MM.1S (cell line): Measurements from ENCODE around the gene NUP98.

Source experiments
- CTCF ChIP-seq: fragments of 300-600 bp; sonication (generic); IDR thresholded peaks from 2 replicates; pipeline ENCODE4 v1.5.1; 2016; ENCODE audit warnings: antibody characterized with exemption, low read length, mixed read lengths
- EZH2 ChIP-seq: fragments of 300-600 bp; sonication (generic); optimal IDR thresholded peaks from 2 replicates; pipeline ENCODE3; 2017; ENCODE audit warnings: low read depth, mild to moderate bottlenecking, antibody characterized with exemption, low read length, mixed read lengths
- EZH2phosphoT487 ChIP-seq: fragments of 300-600 bp; sonication (generic); IDR thresholded peaks from 2 replicates; pipeline ENCODE4 v1.6.1; 2018; ENCODE audit warnings: antibody characterized with exemption, low read length

GRCh38 chr11:3720997-3721396 lies 76.4 kb downstream of the NUP98 start:
- TF ChIP-seq CTCF (no peak), EZH2phosphoT487 (no peak), EZH2 (no peak)
